SK-N-SH (cell line): Measurements from ENCODE around the gene ADCY4.

Experiments used
- CHD2 ChIP-seq: fragments of 150-350 bp; IDR thresholded peaks from 2 replicates; pipeline ENCODE4 v1.6.1; 2018; ENCODE audit warnings: low read length; ENCODE audit not compliant: partially characterized antibody
- CTCF ChIP-seq: fragments of 200-600 bp; sonication (generic); IDR thresholded peaks from 2 replicates; pipeline ENCODE4 v1.6.1; 2017; ENCODE audit warnings: antibody characterized with exemption, mild to moderate bottlenecking, moderate library complexity
- ELF1 ChIP-seq: IDR thresholded peaks from 2 replicates; pipeline ENCODE4 v1.4.0; 2012
- EZH2phosphoT487 ChIP-seq: fragments of 200-600 bp; sonication (generic); IDR thresholded peaks from 2 replicates; pipeline ENCODE4 v1.6.1; 2017; ENCODE audit warnings: low read depth, mixed run types, mild to moderate bottlenecking, antibody characterized with exemption, moderate library complexity, borderline replicate concordance
- GABPA ChIP-seq: IDR thresholded peaks from 2 replicates; pipeline ENCODE4 v1.4.0; 2012; ENCODE audit warnings: low read depth, mild to moderate bottlenecking
- JUND ChIP-seq: IDR thresholded peaks from 2 replicates; pipeline ENCODE4 v1.4.0; 2012
- MAX ChIP-seq: IDR thresholded peaks from 2 replicates; pipeline ENCODE4 v1.4.0; 2012; ENCODE audit warnings: low read depth
- MXI1 ChIP-seq: IDR thresholded peaks from 2 replicates; pipeline ENCODE4 v1.6.1; 2012; ENCODE audit warnings: mild to moderate bottlenecking, low read depth, low read length, improper control_type of control experiment
- NFIC ChIP-seq: IDR thresholded peaks from 2 replicates; pipeline ENCODE4 v1.4.0; 2012; ENCODE audit warnings: borderline replicate concordance
- TAF1 ChIP-seq: IDR thresholded peaks from 2 replicates; pipeline ENCODE4 v1.6.1; 2012; ENCODE audit warnings: low read depth, mild to moderate bottlenecking, low read length, moderate library complexity, borderline replicate concordance
- ZBTB33 ChIP-seq: IDR thresholded peaks from 2 replicates; pipeline ENCODE4 v1.4.0; 2012; ENCODE audit warnings: low read depth, borderline replicate concordance

GRCh38 chr14:24289649-24290280, 45.1 kb downstream of the ADCY4 start:
- no peak for TF ChIP-seq MXI1
- TF ChIP-seq CTCF, result no peak
- no peak for TF ChIP-seq MAX
- no peak for TF ChIP-seq NFIC
- TF ChIP-seq EZH2phosphoT487, result no peak
- TF ChIP-seq TAF1, result no peak
- TF ChIP-seq GABPA, result no peak
- no peak for TF ChIP-seq ZBTB33
- TF ChIP-seq CHD2, result no peak
- no peak for TF ChIP-seq ELF1
- no peak for TF ChIP-seq JUND
